SK-N-SH (cell line): ENCODE results near the gene DNAJC1. TPM values are rescaled to one million over a fixed set of nuclear protein-coding genes. Genes with fewer than 3 reads are reported as not detected.
"Not testable (repeated sequence)": the region's sequence is repeated elsewhere in the genome, so short reads cannot be mapped to it uniquely, and the experiment has no call there.

Experiments used
- CTCF ChIA-PET: fragments of 300-600, 350-600 bp; formaldehyde crosslinking; extraction: SDS; loops from one replicate; lab custom pipeline; 2021; lab: Yijun Ruan, JAX
- POLR2A ChIA-PET: fragments of 350-600 bp; sonication (Branson Sonifier 250); formaldehyde crosslinking; extraction: SDS; loops from one replicate; lab custom pipeline; 2020; ENCODE audit warnings: antibody characterized with exemption, inconsistent platforms; lab: Yijun Ruan, JAX
- DNase-seq: peaks from one replicate; pipeline ENCODE4 v3.0.0; 2012
- H2AFZ ChIP-seq: fragments of 200-600 bp; sonication (generic); 2 replicates; pipeline ENCODE4 v1.8.1; 2016; ENCODE audit warnings: antibody characterized with exemption, mild to moderate bottlenecking, low read depth
- H3F3A ChIP-seq: fragments of 200-600 bp; sonication (generic); replicated peaks from 2 replicates; pipeline ENCODE3; 2016; ENCODE audit warnings: antibody characterized with exemption, mild to moderate bottlenecking; ENCODE audit not compliant: insufficient read depth
- H3K27ac ChIP-seq, 2 experiments: fragments of 200-500 bp in 1 of 2; fragments of 200-600 bp in 1 of 2; sonication (Bioruptor generic) in 1 of 2; sonication (generic), shearing (Covaris generic) in 1 of 2; 2 replicates each; pipeline versions ENCODE4 v1.5.1 to v1.6.1; 2014 to 2016; ENCODE audit warnings: low read depth in 2 of 2, inconsistent platforms in 1 of 2, low read length in 1 of 2, mild to moderate bottlenecking in 1 of 2, mixed read lengths in 1 of 2
- H3K27me3 ChIP-seq: fragments of 200-600 bp; sonication (generic), shearing (Covaris generic); 2 replicates; pipeline ENCODE4 v1.6.1; 2016; ENCODE audit warnings: mixed run types; ENCODE audit not compliant: insufficient read depth
- H3K36me3 ChIP-seq, 2 experiments: fragments of 200-500 bp in 1 of 2; fragments of 200-600 bp in 1 of 2; sonication (Bioruptor generic) in 1 of 2; sonication (generic) in 1 of 2; replicated peaks in 1 of 2; 2 replicates each; pipeline versions ENCODE3 to v1.5.1; 2014 to 2016; ENCODE audit warnings: low read length in 1 of 2, mild to moderate bottlenecking in 1 of 2; ENCODE audit not compliant: insufficient read depth in 2 of 2, control insufficient read depth in 1 of 2
- H3K4me1 ChIP-seq, 2 experiments: fragments of 200-500 bp in 1 of 2; fragments of 200-600 bp in 1 of 2; sonication (Bioruptor generic) in 1 of 2; sonication (generic), shearing (Covaris generic) in 1 of 2; 2 replicates each; pipeline versions ENCODE4 v1.5.1 to v1.6.1; 2014 to 2016; ENCODE audit warnings: low read depth in 1 of 2, low read length in 1 of 2, mixed run types in 1 of 2; ENCODE audit not compliant: insufficient read depth in 2 of 2, control insufficient read depth in 1 of 2
- H3K4me2 ChIP-seq: fragments of 200-600 bp; sonication (generic), shearing (Covaris generic); 2 replicates; pipeline ENCODE4 v1.6.1; 2017; ENCODE audit warnings: mixed run types
- H3K4me3 ChIP-seq, 2 experiments: fragments of 200-500 bp in 1 of 2; fragments of 200-600 bp in 1 of 2; sonication (Bioruptor generic) in 1 of 2; sonication (generic), shearing (Covaris generic) in 1 of 2; 2 replicates each; pipeline versions ENCODE4 v1.5.1 to v1.8.1; 2014 to 2016; ENCODE audit warnings: low read depth in 2 of 2, inconsistent platforms in 1 of 2, low read length in 1 of 2, mild to moderate bottlenecking in 1 of 2, mixed read lengths in 1 of 2, moderate library complexity in 1 of 2
- H3K79me2 ChIP-seq: fragments of 200-600 bp; sonication (generic); 2 replicates; pipeline ENCODE4 v1.8.1; 2017; ENCODE audit warnings: mild to moderate bottlenecking; ENCODE audit not compliant: insufficient read depth
- H3K9ac ChIP-seq: fragments of 200-600 bp; sonication (generic); 2 replicates; pipeline ENCODE4 v1.6.1; 2017; ENCODE audit warnings: mixed run types
- H3K9me2 ChIP-seq: fragments of 200-600 bp; sonication (generic); 2 replicates; pipeline ENCODE4 v1.6.1; 2017; ENCODE audit warnings: mixed run types
- H3K9me3 ChIP-seq: fragments of 200-600 bp; sonication (generic); 2 replicates; pipeline ENCODE4 v1.6.1; 2017; ENCODE audit warnings: mixed run types, mild to moderate bottlenecking, moderate library complexity
- H4K20me1 ChIP-seq: fragments of 200-600 bp; sonication (generic); 2 replicates; pipeline ENCODE4 v1.6.1; 2017; ENCODE audit warnings: mild to moderate bottlenecking, mixed run types; ENCODE audit not compliant: insufficient read depth
- CTCF ChIP-seq: fragments of 200-600 bp; sonication (generic); IDR thresholded peaks from 2 replicates; pipeline ENCODE4 v1.6.1; 2017; ENCODE audit warnings: antibody characterized with exemption, mild to moderate bottlenecking, moderate library complexity
- EP300 ChIP-seq, 2 experiments: IDR thresholded peaks; 2 replicates each; pipeline versions ENCODE4 v1.4.0 to v1.6.1; 2012; ENCODE audit warnings: borderline replicate concordance in 1 of 2, low read depth in 1 of 2, low read length in 1 of 2
- FOXM1 ChIP-seq: IDR thresholded peaks from 2 replicates; pipeline ENCODE4 v1.4.0; 2012; ENCODE audit warnings: low read depth, mild to moderate bottlenecking
- JUND ChIP-seq: IDR thresholded peaks from 2 replicates; pipeline ENCODE4 v1.4.0; 2012
- RCOR1 ChIP-seq: fragments of 150-350 bp; IDR thresholded peaks from 2 replicates; pipeline ENCODE4 v1.6.1; 2017; ENCODE audit warnings: antibody characterized with exemption, low read length
- REST ChIP-seq: IDR thresholded peaks from 2 replicates; pipeline ENCODE4 v1.6.1; 2012; ENCODE audit warnings: mild to moderate bottlenecking, low read depth, low read length, moderate library complexity
- USF1 ChIP-seq: IDR thresholded peaks from 2 replicates; pipeline ENCODE4 v1.4.0; 2012; ENCODE audit warnings: low read depth, borderline replicate concordance
- WGBS: methylation state at CpG from one replicate; pipeline ENCODE4 v1.1.6; 2017; ENCODE audit warnings: low lambda C conversion rate; 5-methylcytosine and 5-hydroxymethylcytosine counted together
- polyA plus RNA-seq, 3 experiments: library from polyadenylated mRNA; depleted of rRNA; stranded (reverse); fragments of >200 nt; gene quantifications; 2 replicates each; pipeline ENCODE4 v1.2.3, GENCODE V29; 2012

DNAJC1 gene
- polyA plus RNA-seq, 1 of the 3 experiments (the other 2 are of a cell fraction): 9.3 TPM

GRCh38 chr10:21823617-21824016, 179.9 kb downstream of the DNAJC1 start:
- Histone ChIP-seq H3F3A (no peaks in the 10 kb centered on the region), H2AFZ (no peak overlapping the region), H3K27ac (no peak overlapping the region), H3K36me3 (peaks cover 0 to 5% of the 10 kb centered on the region in 2 experiments), H3K4me1 (no peaks in the 10 kb centered on the region)
- WGBS: 89% methylated on average over 2 of the region's 2 CpGs
- ChIA-PET CTCF (no interaction called here), POLR2A (no interaction called here)
- TF ChIP-seq EP300 (IDR thresholded peaks at IDR 0.05; ENCODE audit: borderline replicate concordance in 1 of 2, low read depth in 1 of 2, low read length in 1 of 2) (no peak), RCOR1 (no peak), REST (no peak), JUND (no peak), CTCF (no peak), FOXM1 (no peak), USF1 (no peak)
- TF ChIP-seq, all 33 proteins: peak for 0
- DNase-seq: no peak
- no peak overlapping the region for H3K4me2 ChIP-seq
- H3K9ac ChIP-seq: no peak overlapping the region
- no peaks in the 10 kb centered on the region for H3K27me3 ChIP-seq
- no peak overlapping the region for H3K4me3 ChIP-seq
- no peaks in the 10 kb centered on the region for H3K9me2 ChIP-seq
- H3K9me3 ChIP-seq: peaks cover 12% of the 10 kb centered on the region
- no peaks in the 10 kb centered on the region for H3K79me2 ChIP-seq
- H4K20me1 ChIP-seq: no peaks in the 10 kb centered on the region

GRCh38 chr10:21822273-21822672, 181.3 kb downstream of the DNAJC1 start:
- not testable (repeated sequence) for H3K9me2 ChIP-seq

More at GRCh38 chr10:21822273-21822672, 181.3 kb downstream of the DNAJC1 start:
- DNase-seq, H3F3A ChIP-seq, H3K79me2 ChIP-seq, CTCF ChIA-PET, H4K20me1 ChIP-seq, H3K27ac ChIP-seq, H3K4me2 ChIP-seq, H2AFZ ChIP-seq, H3K4me3 ChIP-seq, H3K36me3 ChIP-seq, POLR2A ChIA-PET, H3K9ac ChIP-seq, H3K27me3 ChIP-seq, H3K4me1 ChIP-seq: not testable (repeated sequence)
- H3K9me3 ChIP-seq: peaks cover 11% of the 10 kb centered on the region; the same call in 1 of the 2 replicates
- 99% methylated on average over 6 of the region's 6 CpGs for WGBS
